ENCODE results near the gene SSH2. TPM values are rescaled to one million over a fixed set of nuclear protein-coding genes. Genes with fewer than 3 reads are reported as not detected.

SSH2 gene
- total and polyA plus RNA-seq, 7 donors: 18.3 to 35.1 (median 26.5) TPM

DNA sequence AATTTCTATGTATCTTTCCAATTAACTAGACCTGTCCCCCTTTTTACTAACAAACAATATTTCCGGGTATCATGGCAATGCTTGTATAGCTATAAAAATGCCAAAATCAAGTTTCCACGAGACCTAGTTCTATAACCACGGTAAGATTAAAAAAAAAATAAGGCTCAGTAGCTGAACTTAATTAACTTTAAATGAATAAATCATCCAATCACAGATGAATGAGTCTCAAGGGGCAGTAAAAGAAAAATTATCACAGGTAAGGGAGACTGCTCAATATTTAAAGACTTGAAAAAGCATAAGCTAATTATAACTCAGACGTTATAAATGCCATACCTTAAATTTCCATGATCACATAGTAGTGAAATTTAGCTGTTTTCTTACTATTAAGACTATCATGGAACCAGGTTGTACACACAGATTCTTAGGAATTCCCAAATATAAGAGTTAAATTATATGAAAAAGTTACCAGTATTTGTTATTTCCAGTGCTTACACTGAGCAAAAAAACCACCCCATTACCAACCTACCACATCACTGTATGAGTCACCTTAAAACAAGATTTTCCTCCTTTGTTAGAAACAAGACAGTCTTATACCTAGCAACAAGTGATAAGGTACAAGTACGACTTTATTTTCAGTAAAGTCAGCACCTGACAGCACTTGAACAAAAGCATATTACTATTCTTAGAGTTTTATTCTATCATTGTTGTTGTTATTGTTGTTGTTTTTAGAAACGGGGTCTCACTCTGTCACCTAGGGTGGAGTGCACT lies 20.6 kb downstream of the SSH2 start:
- Histone ChIP-seq H3K4me3 (no peak overlapping the region), H3K9me3 (no peaks in the 10 kb centered on the region), H3K27ac (no peak overlapping the region), H3K36me3 (no peaks in the 10 kb centered on the region), H3K4me1 (no peaks in the 10 kb centered on the region), H3K27me3 (no peaks in the 10 kb centered on the region)
- 83 to 88% methylated on average over 6 of the region's 6 CpGs for WGBS, 2 donors
- TF ChIP-seq CTCF (IDR thresholded peaks at IDR 0.05) (no peak), EP300 (IDR thresholded peaks at IDR 0.05) (no peak), POLR2A (IDR thresholded peaks at IDR 0.05) (no peak), POLR2AphosphoS5 (IDR thresholded peaks at IDR 0.05) (no peak)
- DNase-seq: no peak
- intact Hi-C loops (cut with DNase I): no loop called here

GRCh38 chr17:29906969-29907368 lies 23.1 kb downstream of the SSH2 start:
- Histone ChIP-seq H3K9me3 (no peaks in the 10 kb centered on the region), H3K4me3 (no peak overlapping the region), H3K27me3 (no peaks in the 10 kb centered on the region), H3K4me1 (no peaks in the 10 kb centered on the region), H3K36me3 (no peaks in the 10 kb centered on the region), H3K27ac (no peak overlapping the region)
- 96 to 97% methylated on average over 2 of the region's 2 CpGs for WGBS, 2 donors
- TF ChIP-seq POLR2A (IDR thresholded peaks at IDR 0.05) (no peak), CTCF (IDR thresholded peaks at IDR 0.05) (no peak), EP300 (IDR thresholded peaks at IDR 0.05) (no peak), POLR2AphosphoS5 (IDR thresholded peaks at IDR 0.05) (no peak)
- DNase-seq: no peak
- intact Hi-C loops (cut with DNase I): no loop called here

DNA sequence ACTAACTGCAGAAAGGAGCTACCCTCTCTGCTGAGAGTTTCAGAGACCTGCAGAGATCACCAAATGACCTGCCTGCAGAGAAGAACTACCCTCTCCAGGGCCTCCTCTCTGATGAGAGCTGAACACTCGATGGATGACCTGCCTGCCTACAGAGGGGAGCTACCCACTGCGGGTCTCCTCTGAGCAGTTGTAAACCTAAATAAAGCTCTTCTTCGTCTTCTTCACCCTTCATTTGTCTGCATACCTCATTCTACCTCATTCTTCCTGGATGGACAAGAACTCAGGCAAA lies 24.2 kb downstream of the SSH2 start:
- DNase-seq: no peak
- H3K27ac ChIP-seq: no peak overlapping the region
- no peaks in the 10 kb centered on the region for H3K27me3 ChIP-seq
- H3K36me3 ChIP-seq: no peaks in the 10 kb centered on the region
- intact Hi-C loops (cut with DNase I): no loop called here
- WGBS, 2 donors: 97% methylated on average over 3 of the region's 3 CpGs
- H3K9me3 ChIP-seq: no peaks in the 10 kb centered on the region
- TF ChIP-seq CTCF (IDR thresholded peaks at IDR 0.05): no peak
- no peak overlapping the region for H3K4me3 ChIP-seq
- H3K4me1 ChIP-seq: no peaks in the 10 kb centered on the region

DNA sequence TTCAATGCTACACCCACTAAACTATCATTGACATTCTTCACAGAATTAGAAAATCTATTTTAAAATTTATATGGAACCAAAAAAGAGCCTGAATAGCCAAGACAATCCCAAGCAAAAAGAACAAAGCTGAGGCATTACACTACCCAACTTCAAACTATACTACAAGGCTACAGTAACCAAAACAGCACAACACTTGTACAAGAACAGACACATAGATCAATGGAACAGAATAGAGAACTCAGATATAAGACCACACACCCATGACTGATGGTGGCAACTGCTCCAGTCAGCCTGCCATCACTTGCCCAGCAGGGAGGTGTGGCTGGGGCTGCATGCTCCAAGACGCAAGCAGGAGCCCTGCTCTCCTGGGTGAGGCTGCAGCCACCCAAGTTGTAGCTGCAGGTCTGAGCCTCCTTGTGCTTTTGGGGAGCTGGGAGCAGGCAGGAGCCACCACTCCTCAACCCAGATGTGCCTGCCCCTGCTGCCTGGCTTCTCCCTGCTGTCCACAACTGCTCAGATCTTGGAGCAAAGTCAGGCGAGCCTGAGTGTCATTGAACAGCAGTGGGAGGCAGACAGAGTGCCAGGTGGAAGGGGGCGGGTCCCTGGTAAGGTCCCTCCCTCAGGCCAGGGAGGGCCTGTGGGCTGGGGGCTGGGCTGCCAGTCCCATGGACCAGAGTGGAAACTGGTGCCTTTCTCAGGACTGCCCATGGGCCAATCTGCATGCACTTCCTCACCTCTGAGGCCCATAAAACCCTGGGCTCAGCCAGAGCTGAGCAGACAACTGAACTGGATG lies 24.7 kb downstream of the SSH2 start:
- Histone ChIP-seq H3K36me3 (no peaks in the 10 kb centered on the region), H3K4me1 (no peaks in the 10 kb centered on the region), H3K27me3 (no peaks in the 10 kb centered on the region), H3K9me3 (no peaks in the 10 kb centered on the region), H3K27ac (no peak overlapping the region), H3K4me3 (no peak overlapping the region)
- intact Hi-C loops (cut with DNase I): no loop called here
- no peak for TF ChIP-seq POLR2A (IDR thresholded peaks at IDR 0.05)
- no peak for TF ChIP-seq CTCF (IDR thresholded peaks at IDR 0.05)
- WGBS, 2 donors: 97 to 98% methylated on average over 3 of the region's 3 CpGs
- no peak for DNase-seq
